Middle frontal gyrus (tissue), 1 donor: ENCODE measurements around the gene PCF11.
A peak's percentile ranks its signal among the peaks of the same experiment; 100 is the strongest.
"Not testable (repeated sequence)": the region's sequence is repeated elsewhere in the genome, so short reads cannot be mapped to it uniquely, and the experiment has no call there.

ENCODE experiments used
- DNase-seq: peaks from one replicate; pipeline ENCODE4 v3.0.0-alpha.2; 2015; ENCODE audit warnings: low spot score; ENCODE audit errors: extremely low spot score

PCF11 gene

GRCh38 chr11:83191491-83191890, 34.6 kb downstream of the PCF11 start:
- DNase-seq: no peak

DNA sequence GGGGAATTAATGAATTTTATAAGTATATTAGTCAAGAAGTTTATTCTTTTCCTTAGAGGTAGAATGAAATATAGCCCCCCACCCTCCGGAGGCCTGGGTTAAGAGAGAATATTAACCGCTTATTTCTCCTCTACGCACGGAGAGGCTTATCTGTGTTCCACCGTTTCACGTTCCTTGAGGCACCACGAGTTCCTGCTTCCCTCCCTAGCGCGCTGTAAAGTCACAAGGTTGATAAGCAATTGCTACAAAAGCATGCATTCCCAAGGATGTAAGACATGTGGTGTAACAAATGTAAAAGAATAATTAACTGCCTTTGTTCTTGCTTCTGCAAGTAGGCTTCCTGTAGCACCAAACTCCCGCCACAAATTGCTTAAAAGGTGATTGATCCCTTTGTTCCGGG, 35.1 kb downstream of the PCF11 start:
- DNase-seq: no peak

- DNase-seq: no peak
Observed at GRCh38 chr11:83192606-83193245, 35.8 kb downstream of the PCF11 start.

- peak; percentile 93 for DNase-seq
Observed at GRCh38 chr11:83193315-83194280, 36.7 kb downstream of the PCF11 start, which contains the start of gene ANKRD42. Gene ANKRD42, plus strand, starts transcription at chr11:83193712. Its CDS starts 959 bp downstream, at chr11:83194671.

DNA sequence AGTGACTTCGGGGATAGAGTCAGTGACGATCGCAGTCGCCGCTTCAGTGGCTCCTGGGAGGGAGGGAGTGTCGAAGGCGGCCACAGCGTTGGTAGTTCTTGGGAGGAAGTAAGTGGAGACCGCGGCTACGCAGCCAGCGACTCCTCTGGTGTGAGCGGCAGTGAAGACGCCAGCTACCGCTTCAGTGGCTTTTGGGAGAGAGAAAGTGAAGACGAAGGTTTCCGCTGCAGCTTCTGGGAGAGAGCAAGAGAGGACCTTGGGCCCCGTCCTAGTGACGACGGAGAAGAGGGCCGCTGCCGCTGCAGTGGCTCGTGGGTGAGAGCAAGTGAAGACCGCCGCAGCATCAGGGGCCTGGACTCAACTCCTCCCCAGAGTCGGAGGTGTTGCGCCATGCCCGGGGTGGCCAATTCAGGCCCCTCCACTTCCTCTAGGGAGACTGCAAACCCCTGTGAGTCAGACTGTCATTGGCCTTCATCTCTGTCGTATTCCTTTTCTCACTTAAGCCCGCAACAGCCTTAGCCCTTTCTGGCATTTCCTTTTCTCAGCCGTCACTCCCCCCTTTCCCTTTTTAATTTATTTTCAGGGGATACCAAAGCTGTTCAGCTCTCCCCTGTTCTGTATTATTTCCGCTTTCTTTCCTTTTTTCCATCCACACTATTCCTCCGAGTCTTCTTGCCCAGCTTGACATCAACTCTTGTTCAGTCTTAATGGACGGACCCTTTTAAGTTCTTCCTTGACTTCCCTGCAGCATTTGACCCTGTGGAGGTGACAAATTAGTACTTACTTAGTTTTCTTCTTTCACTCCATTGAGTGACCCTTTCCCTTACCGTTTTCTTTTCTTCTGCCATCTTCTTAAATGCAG, 37.6 kb downstream of the PCF11 start:
- no peak for DNase-seq

GRCh38 chr11:83195143-83195466, 38.2 kb downstream of the PCF11 start:
- no peak for DNase-seq

DNA sequence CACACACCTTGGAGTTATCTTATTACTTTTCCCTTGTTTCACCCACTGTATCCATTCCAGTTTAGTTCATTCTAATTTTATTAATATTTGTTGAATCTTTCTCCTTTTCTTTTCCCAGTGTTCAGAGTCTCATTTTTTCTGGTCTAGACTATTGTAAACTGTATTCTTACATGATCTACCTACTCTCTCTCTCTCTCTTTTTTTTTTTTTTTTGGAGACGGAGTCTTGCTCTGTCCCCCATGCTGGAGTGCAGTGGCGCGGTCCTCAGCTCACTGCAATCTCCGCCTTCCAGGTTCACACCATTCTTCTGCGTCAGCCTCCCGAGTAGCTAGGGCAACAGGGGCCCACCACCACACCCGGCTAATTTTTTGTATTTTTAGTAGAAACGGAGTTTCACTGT, 38.7 kb downstream of the PCF11 start:
- no peak for DNase-seq

GRCh38 chr11:83200035-83200434, 43.1 kb downstream of the PCF11 start:
- DNase-seq: no peak

GRCh38 chr11:83205608-83206185, 48.8 kb downstream of the PCF11 start:
- no peak for DNase-seq

GRCh38 chr11:83206221-83206620, 49.3 kb downstream of the PCF11 start:
- DNase-seq: no peak

- not testable (repeated sequence) for DNase-seq
Observed at GRCh38 chr11:83206771-83207382, 49.9 kb downstream of the PCF11 start.

DNA sequence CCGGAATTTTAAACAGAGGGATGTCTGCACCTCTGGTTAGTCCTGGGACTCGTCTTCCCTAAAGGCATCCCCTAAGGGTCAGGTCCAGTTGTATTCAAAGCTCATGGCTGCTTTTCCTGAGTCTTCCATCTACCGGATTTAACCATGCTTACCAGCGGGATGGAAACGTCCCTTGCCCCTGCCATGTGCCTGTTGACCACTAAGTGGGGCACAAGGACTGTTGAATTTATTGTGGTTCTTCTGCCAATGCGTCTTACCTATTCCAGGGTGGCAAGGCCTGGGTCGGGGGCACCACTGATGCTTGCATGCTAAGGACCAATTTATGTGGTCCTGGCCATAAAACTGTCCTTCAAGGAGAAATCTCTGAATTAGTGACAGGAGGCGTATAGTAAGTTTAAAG, 62.2 kb downstream of the PCF11 start:
- no peak for DNase-seq

GRCh38 chr11:83220260-83220659, 63.3 kb downstream of the PCF11 start:
- no peak for DNase-seq

DNA sequence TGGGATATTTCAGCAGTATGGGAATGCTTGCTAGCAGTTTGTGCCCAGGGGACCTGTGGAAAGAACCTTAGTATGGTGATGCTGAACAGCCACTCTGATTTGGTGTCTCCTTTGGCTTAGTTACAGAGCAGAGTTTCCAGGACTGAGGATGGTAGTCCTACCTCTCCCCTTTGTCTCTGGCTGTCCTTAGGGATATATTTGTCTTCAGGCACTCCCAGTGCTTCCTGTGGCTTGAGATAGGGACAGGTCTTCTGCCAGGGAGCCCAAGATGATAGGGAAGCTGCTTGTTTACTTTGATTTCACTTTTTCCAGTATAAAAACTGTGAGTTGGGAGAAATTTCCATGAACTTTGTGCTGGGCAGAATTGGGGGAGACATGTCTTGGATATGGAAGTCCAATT, 64.8 kb downstream of the PCF11 start:
- DNase-seq: no peak

DNA sequence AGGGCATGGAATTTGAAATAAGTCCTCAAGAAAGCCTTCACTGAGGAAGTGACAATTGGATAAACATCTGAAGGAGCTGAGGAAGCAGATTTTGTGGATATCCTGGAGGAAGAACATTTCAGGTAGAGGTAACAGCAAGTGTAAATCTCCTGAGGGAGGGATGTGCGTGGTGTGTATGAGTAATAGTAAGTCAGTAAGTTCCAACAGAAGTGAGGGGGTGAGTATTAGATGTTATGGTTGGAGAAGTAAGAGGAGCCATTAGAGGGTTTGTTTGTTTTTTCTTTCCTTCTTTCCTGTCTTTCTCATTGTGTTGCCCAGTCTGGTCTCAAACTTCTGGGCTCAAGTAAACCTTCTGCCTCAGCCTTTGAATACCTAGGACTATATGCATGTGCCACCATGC, 65.6 kb downstream of the PCF11 start:
- no peak for DNase-seq

DNA sequence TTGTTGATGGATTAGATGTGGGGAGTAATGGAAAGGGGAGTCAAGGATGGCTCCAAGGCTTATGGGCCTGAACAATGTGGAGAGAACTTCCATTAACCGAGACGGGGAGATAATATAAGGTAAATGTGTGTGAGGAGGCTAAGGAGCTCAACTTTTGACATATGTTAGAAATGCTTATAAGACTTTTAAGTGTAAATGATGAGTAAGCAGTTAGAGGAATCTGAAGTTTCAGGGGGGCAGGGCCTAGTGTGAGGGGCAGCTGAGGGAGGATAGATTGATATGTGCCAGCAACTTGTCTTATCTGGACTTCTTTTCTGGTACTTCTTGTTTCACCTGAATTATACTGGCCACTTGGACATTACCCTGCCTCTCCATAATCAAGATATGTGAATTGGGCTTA, 66.5 kb downstream of the PCF11 start:
- no peak for DNase-seq

GRCh38 chr11:83235825-83236224, 78.9 kb downstream of the PCF11 start:
- no peak for DNase-seq
